Esophagus muscularis mucosa (tissue), 3 donors: ENCODE results near the gene SLC35G4.

Source experiments
- CTCF ChIP-seq, 3 experiments: fragments of 200-600 bp in 2 of 3; fragments of 450-650 bp in 1 of 3; sonication (generic) in 2 of 3; IDR thresholded peaks; one replicate each; pipeline ENCODE4 v1.5.1; 2017 to 2019; ENCODE audit warnings: antibody characterized with exemption in 3 of 3, mild to moderate bottlenecking in 2 of 3, moderate library complexity in 1 of 3
- POLR2A ChIP-seq: fragments of 450-650 bp; IDR thresholded peaks from one replicate; pipeline ENCODE4 v1.6.1; 2017; ENCODE audit warnings: antibody characterized with exemption, moderate library complexity, mild to moderate bottlenecking, low read depth

- no peak for TF ChIP-seq CTCF (IDR thresholded peaks at IDR 0.05)
- no peak for TF ChIP-seq POLR2A
Measured at GRCh38 chr18:11587432-11587831, 22.0 kb upstream of the SLC35G4 start.
